Cardiac septum (tissue), 1 donor: ENCODE results near the gene APC2. TPM values are rescaled to one million over a fixed set of nuclear protein-coding genes. Genes with fewer than 3 reads are reported as not detected.
A peak's percentile ranks its signal among the peaks of the same experiment; 100 is the strongest.
"Not testable (repeated sequence)": the region's sequence is repeated elsewhere in the genome, so short reads cannot be mapped to it uniquely, and the experiment has no call there.

Experiments used
- DNase-seq: peaks from one replicate; pipeline ENCODE4 v3.0.0-alpha.2; 2020; ENCODE audit warnings: low spot score
- intact Hi-C: fragments of 100-400 bp; cut with DNase I; formaldehyde crosslinking; loops from one replicate; pipeline ENCODE4 v1.14.0; 2022
- total RNA-seq: library from RNA; stranded (reverse); fragmentation: NEBNext Ultra II Directional; extraction: Animal tissue kit (Norgen Biotek cat#: 25700); gene quantifications from one replicate; pipeline ENCODE4 v1.2.1, GENCODE V29; 2021
- donor health status: DM: no; HTN: no; CAD: no.

Gene APC2
- total RNA-seq, 1 donor from 2014 or later: 0.08 TPM

GRCh38 chr19:1470305-1471009, 20.5 kb downstream of the APC2 start:
- DNase-seq: no peak
- intact Hi-C loops: no loop called here

- no peak for DNase-seq
- intact Hi-C loops: no loop called here
Measured at GRCh38 chr19:1471010-1471514, 21.1 kb downstream of the APC2 start.

- DNase-seq: no peak
- intact Hi-C loops: no loop called here
Measured at GRCh38 chr19:1471515-1472160, 21.7 kb downstream of the APC2 start.

GRCh38 chr19:1472231-1473084, 22.5 kb downstream of the APC2 start:
- no peak for DNase-seq
- intact Hi-C loops: no loop called here

GRCh38 chr19:1473085-1473851, 23.3 kb downstream of the APC2 start:
- intact Hi-C loops: no loop called here
- DNase-seq: no peak

- intact Hi-C loops: no loop called here
Measured at GRCh38 chr19:1474011-1474764, 24.3 kb downstream of the APC2 start.

GRCh38 chr19:1474765-1475351, 24.9 kb downstream of the APC2 start:
- no peak for DNase-seq
- intact Hi-C loops: no loop called here

More at GRCh38 chr19:1474011-1474764, 24.3 kb downstream of the APC2 start:
- no peak for DNase-seq

GRCh38 chr19:1475751-1476437, 26.0 kb downstream of the APC2 start:
- DNase-seq: no peak
- intact Hi-C loops: no loop called here

- intact Hi-C loops, DNase-seq: not testable (repeated sequence)
Measured at GRCh38 chr19:1477056-1477455, 27.1 kb downstream of the APC2 start.

GRCh38 chr19:1478934-1479707, 29.2 kb downstream of the APC2 start, which contains the start of gene C19orf25:
Gene C19orf25, minus strand, starts transcription at chr19:1479215. Its CDS starts 312 bp downstream, at chr19:1478903.
- intact Hi-C loops: no loop called here
- peak; percentile 98 for DNase-seq

- DNase-seq: no peak
- intact Hi-C loops: no loop called here
Measured at GRCh38 chr19:1481224-1481892, 31.4 kb downstream of the APC2 start.

- intact Hi-C loops: no loop called here
- DNase-seq: no peak
Measured at GRCh38 chr19:1481893-1482360, 32.0 kb downstream of the APC2 start.

GRCh38 chr19:1482361-1483130, 32.6 kb downstream of the APC2 start:
- intact Hi-C loops: no loop called here

GRCh38 chr19:1483131-1483978, 33.4 kb downstream of the APC2 start:
- DNase-seq: no peak
- intact Hi-C loops: no loop called here

More at GRCh38 chr19:1482361-1483130, 32.6 kb downstream of the APC2 start:
- DNase-seq: no peak

GRCh38 chr19:1483979-1484428, 34.1 kb downstream of the APC2 start:
- intact Hi-C loops: no loop called here

More at GRCh38 chr19:1483979-1484428, 34.1 kb downstream of the APC2 start:
- DNase-seq: no peak
